Putamen (tissue), 1 donor: ENCODE results near the gene BRI3.

ENCODE experiments used
- DNase-seq: peaks from one replicate; pipeline ENCODE4 v3.0.0-alpha.2; 2016; ENCODE audit warnings: low spot score

Gene BRI3

GRCh38 chr7:98252425-98253054 is 28.9 kb upstream of the BRI3 start:
- DNase-seq: no peak

- no peak for DNase-seq
Measured at GRCh38 chr7:98254516-98254915, 27.0 kb upstream of the BRI3 start.

DNA sequence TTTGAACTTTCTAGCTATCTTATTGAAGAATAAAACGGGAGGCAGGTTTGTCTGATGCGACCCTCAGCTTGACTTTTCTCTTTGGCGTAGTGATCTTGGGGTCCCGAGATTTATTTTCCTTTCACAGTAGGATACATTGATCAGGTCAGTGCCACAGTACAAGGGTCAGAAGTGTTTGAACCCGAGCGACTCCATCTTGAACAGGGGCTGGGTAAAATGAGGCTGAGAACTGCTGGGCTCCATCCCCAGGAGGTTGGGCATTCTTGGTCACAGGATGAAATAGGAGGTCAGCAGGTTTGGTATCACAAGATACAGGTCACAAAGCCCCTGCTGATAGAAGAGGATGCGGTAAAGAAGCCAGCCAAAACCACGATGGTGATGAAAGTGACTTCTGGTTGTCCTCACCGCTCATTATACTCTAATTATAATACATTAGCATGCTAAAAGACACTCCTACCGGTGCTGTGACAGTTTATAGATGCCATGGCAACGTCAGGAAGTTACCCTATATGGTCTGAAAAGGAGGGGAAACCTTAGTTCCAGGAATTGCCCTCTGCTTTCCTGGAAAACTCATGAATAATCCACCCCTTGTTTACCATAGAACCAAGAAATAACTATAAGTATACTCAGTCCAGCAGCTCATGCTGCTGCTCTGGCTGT is 26.4 kb upstream of the BRI3 start:
- DNase-seq: no peak

- DNase-seq: no peak
Measured at GRCh38 chr7:98256431-98256830, 25.1 kb upstream of the BRI3 start.

GRCh38 chr7:98257701-98258100 is 23.8 kb upstream of the BRI3 start:
- no peak for DNase-seq

GRCh38 chr7:98265841-98266271 is 15.6 kb upstream of the BRI3 start:
- no peak for DNase-seq

- DNase-seq: no peak
Measured at GRCh38 chr7:98266840-98267239, 14.6 kb upstream of the BRI3 start.

DNA sequence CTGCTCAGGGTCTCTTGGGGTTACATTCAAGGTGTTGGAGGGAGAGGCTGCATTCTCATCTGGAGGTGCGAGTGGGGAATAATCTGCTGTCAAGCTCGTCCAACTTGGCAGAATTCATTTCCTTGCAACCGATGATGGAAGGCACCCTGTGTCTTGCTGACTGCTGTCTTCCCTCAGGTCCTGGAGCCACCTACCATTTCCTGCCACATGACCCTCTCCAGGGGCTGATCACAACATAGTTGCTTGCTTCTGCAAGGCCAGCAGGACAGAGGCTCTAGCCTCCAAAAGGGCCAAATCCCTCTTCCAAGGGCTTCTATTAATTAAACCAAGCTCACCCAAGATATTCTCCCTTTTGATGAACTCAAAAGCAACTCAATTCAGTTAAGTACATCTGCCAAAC is 14.2 kb upstream of the BRI3 start:
- no peak for DNase-seq

- no peak for DNase-seq
Measured at GRCh38 chr7:98276241-98276761, 5.2 kb upstream of the BRI3 start.

GRCh38 chr7:98278408-98278807 is 3.1 kb upstream of the BRI3 start:
- no peak for DNase-seq

DNA sequence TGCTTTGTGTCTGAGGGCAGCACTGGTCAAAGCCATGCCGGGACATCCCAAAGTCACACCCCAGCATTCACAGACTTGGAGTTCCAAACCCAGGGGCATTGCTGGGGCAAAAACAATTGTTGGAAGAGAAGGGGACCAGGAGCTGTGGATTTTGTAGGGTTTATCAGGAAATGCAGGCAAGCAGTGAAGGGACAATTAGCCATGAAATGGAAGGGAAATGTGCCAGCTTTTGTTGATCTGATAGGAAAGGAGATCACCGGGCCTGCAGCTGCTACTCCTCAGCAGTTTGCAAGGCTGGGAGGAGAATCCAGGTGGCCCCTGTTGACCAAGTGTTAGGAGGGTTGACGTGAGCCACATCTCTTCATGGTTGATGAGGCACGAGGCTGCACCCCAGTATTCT is 2.5 kb upstream of the BRI3 start:
- DNase-seq: no peak

DNA sequence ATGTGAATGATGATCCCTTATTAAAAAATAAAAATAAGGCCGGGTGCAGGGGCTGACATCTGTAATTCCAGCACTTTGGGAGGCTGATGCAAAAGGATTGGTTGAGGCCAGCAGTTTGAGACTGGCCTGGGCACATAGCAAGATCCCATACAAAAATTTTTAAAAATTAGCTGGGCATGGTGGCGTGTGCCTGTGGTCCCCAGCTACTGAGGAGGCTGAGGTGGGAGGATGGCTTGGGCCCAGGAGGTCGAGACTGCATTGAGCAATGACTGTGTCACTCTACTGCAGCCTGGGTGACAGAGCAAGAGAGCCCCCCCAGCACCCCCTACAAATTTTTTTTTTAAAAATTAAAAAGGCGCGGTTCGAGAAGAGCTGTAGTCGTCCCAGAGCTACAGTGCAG is 1.2 kb upstream of the BRI3 start:
- no peak for DNase-seq

GRCh38 chr7:98281757-98282606 is 496 bp downstream of the BRI3 start:
- DNase-seq: no peak

- no peak for DNase-seq
Measured at GRCh38 chr7:98282703-98283102, 1.2 kb downstream of the BRI3 start.

DNA sequence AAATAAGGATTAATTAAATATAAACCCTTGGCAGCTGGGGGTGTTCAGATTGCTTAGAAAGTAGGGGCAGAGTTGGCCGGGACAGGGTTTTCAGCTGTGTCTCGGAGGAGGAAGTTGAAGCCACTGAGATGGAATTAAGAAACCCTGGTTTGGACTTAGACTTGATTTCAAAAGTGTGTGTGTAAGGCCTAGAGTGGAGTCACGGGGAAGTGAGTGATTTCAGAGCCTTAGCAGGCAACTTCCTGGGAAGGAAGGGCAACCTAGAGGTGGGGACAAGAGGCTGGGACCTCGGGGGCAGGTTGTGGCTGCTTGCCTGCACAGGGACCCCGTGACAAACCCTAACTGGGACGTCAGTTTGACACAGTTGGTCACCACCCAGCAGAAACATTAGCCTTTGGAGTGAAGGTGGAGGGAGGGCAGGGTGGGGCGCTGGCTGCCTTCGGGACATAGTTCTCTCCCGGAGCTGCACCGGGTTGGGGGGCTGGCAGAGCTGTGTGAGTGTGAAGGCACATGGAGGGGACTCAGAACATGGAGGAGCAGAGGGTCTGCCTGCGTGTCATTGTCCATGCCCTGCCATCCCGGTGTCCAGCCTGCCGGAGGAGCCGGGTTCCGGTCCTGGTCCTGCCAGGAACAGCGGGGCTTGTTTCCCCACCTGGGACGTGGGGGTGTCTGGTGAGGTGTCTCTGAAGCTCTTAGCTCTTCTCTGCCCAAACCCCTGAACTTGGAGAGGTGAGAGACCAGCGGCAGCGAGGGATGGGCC is 1.8 kb downstream of the BRI3 start:
- no peak for DNase-seq

GRCh38 chr7:98283887-98284222 is 2.4 kb downstream of the BRI3 start:
- DNase-seq: no peak

DNA sequence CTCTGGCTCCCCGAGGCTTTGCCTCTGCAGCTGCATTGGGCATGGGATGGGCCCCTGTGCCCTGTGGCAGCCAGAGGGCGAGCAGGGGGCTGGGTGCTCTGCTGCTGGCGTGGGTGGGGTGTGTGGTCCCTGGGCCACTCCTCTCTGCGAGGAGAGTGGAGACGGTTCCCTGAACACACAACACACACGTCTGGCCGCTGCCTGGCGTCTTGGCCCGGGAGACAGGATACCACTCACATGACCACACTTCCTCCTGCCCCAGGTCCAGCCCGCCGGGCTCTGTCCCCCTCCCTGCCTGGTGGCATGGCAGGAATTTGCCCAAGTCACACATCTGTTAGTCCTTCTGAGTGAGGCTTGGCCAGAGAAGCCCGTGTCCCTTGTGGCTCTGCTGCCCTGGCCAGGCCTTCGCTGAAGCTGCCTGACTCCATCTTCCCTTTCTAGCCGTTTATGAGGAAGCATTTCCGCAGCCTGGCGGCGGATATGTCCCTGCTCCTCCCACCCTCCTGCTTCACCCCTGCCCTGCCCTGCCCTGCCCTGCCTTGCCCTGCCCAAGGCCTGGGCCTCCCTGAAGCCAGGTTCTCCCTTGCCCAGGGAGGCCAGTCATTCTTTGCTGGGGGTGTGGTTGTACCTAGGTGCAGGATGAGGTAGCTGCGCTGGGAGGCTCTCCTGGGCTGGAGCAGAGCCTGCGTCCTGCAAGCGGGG is 3.0 kb downstream of the BRI3 start:
- peak; percentile 45 for DNase-seq

DNA sequence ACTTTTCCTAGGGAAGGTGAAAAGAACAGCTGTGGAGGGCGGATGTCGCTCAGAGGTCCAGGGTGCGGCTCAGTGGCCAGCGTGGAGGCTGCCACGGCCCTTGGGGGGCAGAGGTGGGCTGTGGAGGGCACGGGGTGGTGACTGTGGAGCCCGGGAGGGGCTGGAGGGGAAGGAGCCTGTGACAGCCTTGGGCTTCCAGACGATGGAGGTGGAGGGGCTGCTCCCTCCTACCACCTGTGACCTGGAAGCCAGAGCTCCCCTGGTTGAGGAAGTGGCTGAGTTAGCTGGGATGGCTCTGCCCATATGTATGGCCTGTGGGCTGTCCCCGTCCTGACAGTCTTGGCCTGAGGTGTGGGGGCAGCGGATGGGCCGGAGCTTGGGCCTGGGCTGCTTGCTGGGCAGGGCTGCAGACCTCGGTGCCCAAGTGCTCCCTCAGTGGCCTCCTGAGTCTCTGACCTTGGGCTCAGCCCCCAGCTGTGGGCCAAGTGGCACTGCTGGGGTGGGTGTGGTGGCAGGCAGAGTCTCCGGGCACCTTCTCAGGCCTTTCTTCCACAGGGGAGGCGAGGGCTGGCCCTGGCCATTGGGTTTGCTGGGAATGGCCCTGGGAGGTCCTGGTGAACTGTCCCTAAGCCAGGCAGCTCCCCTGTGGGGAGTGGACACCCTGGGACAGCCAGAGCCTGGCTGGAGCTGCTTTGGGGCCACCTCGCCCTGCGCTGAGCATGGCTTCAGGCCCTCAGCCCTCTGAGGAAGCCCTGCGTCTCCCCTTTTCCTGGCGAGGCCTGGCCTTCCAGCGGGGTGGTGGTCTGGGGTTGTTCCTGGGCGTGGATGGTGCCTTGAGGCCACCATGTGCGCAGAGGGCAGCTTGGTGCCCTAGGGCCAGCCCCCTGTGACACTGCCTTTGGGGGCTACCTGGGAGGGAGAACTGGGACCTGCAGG is 3.9 kb downstream of the BRI3 start:
- DNase-seq: no peak

DNA sequence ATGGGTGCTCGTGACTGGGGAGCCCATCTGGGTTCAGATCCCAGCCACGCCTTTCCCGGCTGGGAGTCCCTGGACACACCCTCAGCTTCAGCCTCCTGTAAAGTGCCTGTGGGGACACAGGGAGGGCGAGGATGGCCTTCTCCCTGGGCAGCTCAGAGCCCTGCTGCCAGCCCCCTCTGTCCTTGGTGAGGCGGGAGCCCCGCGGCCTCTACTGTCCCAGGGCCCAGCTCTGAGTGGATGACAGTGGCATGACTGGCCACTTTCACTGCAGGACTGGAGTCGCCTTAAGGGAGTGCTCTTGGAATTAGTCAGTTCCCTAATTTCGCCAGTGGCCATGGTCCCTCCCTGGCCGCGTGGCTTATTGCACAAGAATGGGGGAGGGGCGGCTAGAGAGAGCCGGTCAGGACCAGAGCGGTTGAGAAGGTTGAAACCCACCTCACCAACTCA is 4.6 kb downstream of the BRI3 start:
- no peak for DNase-seq

DNA sequence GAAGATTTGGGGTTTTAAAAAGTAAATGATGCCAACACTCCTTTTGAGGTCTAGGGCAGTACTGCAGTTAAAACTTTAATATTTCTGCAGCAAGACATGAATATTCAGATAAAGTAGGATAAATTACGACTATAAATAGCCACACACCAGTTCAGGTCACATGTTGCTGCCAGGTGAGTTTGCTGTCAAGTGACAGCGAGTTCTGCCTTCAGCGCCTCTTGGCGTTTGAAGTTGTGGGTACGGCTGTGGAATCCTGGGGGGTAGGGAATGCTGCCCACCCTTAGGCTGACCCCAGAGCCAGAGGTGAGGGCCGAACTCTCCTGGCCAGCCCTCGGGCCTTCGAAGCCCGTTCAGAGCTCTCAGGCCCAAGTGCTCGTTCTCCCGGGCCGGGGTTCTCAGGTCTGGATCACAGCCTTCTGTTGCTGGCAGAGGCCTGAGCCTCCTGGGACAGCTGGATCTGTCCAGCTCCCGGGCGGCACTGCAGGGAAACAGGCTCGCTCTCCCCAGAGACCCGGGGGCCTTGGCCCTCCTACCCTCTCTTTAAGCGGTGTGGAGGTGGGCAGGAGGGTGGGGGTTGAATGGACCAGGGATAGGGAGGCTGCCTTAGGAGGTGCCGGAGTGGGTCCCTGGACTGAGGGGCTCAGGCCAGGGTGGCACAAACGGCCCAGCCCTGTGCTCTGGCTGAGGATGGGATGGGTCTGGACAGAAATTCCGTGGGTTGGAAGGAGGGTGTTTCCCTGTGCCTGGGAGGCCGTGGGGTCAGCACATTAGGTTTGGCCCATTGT is 5.4 kb downstream of the BRI3 start:
- DNase-seq: peak; percentile 77
